ENCODE data around the gene ATP13A3. TPM values are rescaled to one million over a fixed set of nuclear protein-coding genes. Genes with fewer than 3 reads are reported as not detected.
A peak's percentile ranks its signal among the peaks of the same experiment; 100 is the strongest.

Gene ATP13A3
- total and polyA plus RNA-seq, 9 of the 15 experiments (the other 6 are each of a cell fraction or from before 2014, with no cell fraction given) = 16.6 to 135 (median 86.6) TPM

DNA sequence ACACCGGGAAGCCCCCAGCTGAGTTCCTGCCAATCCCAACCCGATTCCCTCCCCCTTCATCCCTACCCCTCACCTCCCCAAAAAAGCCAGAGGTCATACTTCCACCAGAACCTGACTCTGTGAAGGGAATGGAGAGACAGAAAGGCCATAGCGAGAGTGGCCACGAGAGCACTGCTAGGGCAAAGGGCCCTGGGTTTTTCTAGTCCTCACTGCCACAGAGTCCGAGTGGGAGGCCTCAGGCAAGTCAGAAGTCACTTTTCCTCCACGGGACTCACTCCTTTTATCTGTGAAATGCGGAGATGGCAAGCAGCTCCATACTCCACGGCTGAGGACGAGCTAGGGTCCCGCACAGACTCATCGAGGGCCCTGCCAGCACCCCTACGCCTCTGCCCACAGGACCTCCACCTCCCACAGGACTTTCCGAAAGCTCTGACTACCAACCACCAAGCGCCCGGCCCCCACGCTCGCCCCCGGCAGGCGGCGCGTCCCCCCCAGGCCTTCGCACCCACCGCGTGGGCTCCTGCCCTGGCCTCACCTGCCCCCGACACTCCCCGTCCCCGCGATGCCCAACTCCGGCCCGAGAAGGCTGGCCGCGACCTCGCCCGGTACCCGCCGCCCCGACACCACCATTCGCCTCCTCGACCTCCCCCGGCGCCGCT, 792 bp downstream of the ATP13A3 start (continued):
- TF ChIP-seq, protein P1, sequence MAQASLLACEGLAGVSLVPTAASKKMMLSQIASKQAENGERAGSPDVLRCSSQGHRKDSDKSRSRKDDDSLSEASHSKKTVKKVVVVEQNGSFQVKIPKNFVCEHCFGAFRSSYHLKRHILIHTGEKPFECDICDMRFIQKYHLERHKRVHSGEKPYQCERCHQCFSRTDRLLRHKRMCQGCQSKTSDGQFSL (CRISPR knock-in tag; IDR thresholded peaks at IDR 0.05) = peak; percentile 97
- TF ChIP-seq, protein P1 (tag; IDR thresholded peaks at IDR 0.05) = peak in 1 of 2 experiments; percentile 70; a peak in 2 of 4 replicates
- TF ChIP-seq RBFOX2 (IDR thresholded peaks at IDR 0.05; ENCODE audit: low read depth, low read length) (peak; percentile 65), NR2C2 (CRISPR knock-in tag; IDR thresholded peaks at IDR 0.05) (no peak), NR2C2 (tag; IDR thresholded peaks at IDR 0.05) (peak; percentile 50; the same call in 1 of the 2 replicates), HMGN3 (IDR thresholded peaks at IDR 0.05; ENCODE audit: borderline replicate concordance, extremely low read depth, insufficient read length, low read depth, low read length) (peak; percentile 11), HDGF (IDR thresholded peaks at IDR 0.05) (0 out of 2 replicates have a peak, but pooled peaks have one; percentile 49), COPS2 (conservative IDR thresholded peaks at IDR 0.05) (no peak), RBBP5 (IDR thresholded peaks at IDR 0.05; ENCODE audit: borderline replicate concordance, insufficient read depth, low read length, poor library complexity, severe bottlenecking) (peak; percentile 81), SUPT5H (IDR thresholded peaks at IDR 0.05) (0 out of 2 replicates have a peak, but pooled peaks have one; percentile 33), NR1H2 (CRISPR knock-in tag; IDR thresholded peaks at IDR 0.05) (no peak), ZNF197 (CRISPR knock-in tag; IDR thresholded peaks at IDR 0.05; ENCODE audit: low read depth) (no peak), PCBP1 (IDR thresholded peaks at IDR 0.05; ENCODE audit: low read depth, low read length, poor library complexity, severe bottlenecking) (peak; percentile 41), EGR1 (conservative IDR thresholded peaks at IDR 0.05) (peak; percentile 62), ZNF717 (CRISPR knock-in tag; IDR thresholded peaks at IDR 0.05) (no peak), CHD1 (IDR thresholded peaks at IDR 0.05; ENCODE audit: low read length) (peak; percentile 71)
- TF ChIP-seq, protein P2, sequence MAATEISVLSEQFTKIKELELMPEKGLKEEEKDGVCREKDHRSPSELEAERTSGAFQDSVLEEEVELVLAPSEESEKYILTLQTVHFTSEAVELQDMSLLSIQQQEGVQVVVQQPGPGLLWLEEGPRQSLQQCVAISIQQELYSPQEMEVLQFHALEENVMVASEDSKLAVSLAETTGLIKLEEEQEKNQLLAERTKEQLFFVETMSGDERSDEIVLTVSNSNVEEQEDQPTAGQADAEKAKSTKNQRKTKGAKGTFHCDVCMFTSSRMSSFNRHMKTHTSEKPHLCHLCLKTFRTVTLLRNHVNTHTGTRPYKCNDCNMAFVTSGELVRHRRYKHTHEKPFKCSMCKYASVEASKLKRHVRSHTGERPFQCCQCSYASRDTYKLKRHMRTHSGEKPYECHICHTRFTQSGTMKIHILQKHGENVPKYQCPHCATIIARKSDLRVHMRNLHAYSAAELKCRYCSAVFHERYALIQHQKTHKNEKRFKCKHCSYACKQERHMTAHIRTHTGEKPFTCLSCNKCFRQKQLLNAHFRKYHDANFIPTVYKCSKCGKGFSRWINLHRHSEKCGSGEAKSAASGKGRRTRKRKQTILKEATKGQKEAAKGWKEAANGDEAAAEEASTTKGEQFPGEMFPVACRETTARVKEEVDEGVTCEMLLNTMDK (IDR thresholded peaks at IDR 0.05; ENCODE audit: borderline replicate concordance, insufficient read depth, low read depth, low read length, poor library complexity, severe bottlenecking) = no peak
- TF ChIP-seq, protein P3, sequence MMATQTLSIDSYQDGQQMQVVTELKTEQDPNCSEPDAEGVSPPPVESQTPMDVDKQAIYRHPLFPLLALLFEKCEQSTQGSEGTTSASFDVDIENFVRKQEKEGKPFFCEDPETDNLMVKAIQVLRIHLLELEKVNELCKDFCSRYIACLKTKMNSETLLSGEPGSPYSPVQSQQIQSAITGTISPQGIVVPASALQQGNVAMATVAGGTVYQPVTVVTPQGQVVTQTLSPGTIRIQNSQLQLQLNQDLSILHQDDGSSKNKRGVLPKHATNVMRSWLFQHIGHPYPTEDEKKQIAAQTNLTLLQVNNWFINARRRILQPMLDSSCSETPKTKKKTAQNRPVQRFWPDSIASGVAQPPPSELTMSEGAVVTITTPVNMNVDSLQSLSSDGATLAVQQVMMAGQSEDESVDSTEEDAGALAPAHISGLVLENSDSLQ (IDR thresholded peaks at IDR 0.05) = 0 out of 2 replicates have a peak, but pooled peaks have one; percentile 14
- TF ChIP-seq, protein P4, sequence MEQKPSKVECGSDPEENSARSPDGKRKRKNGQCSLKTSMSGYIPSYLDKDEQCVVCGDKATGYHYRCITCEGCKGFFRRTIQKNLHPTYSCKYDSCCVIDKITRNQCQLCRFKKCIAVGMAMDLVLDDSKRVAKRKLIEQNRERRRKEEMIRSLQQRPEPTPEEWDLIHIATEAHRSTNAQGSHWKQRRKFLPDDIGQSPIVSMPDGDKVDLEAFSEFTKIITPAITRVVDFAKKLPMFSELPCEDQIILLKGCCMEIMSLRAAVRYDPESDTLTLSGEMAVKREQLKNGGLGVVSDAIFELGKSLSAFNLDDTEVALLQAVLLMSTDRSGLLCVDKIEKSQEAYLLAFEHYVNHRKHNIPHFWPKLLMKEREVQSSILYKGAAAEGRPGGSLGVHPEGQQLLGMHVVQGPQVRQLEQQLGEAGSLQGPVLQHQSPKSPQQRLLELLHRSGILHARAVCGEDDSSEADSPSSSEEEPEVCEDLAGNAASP (IDR thresholded peaks at IDR 0.05) = no peak
